B cell (primary cell): ENCODE results near the gene TMEM233. TPM values are rescaled to one million over a fixed set of nuclear protein-coding genes. Genes with fewer than 3 reads are reported as not detected.

ENCODE experiments used
- ATAC-seq: fragments of 200-7000 bp; cut with Tn5 transposase; one replicate; pipeline ENCODE4 v1.10.0; 2021; ENCODE audit warnings: low read depth, mild to moderate bottlenecking, moderate number of reproducible peaks, moderate library complexity
- CTCF ChIA-PET: fragments of 350-600 bp; sonication (Branson Sonifier 250); formaldehyde crosslinking; loops from one replicate; lab custom pipeline; 2021; ENCODE audit warnings: antibody characterized with exemption, inconsistent platforms; lab: Charles Lee
- POLR2A ChIA-PET: fragments of 350-600 bp; sonication (Branson Sonifier 250); formaldehyde crosslinking; loops from one replicate; lab custom pipeline; 2021; ENCODE audit warnings: antibody characterized with exemption; lab: Charles Lee
- DNase-seq: peaks from one replicate; pipeline ENCODE4 v3.0.0; 2013
- H2AFZ ChIP-seq: 2 replicates; pipeline ENCODE4 v1.6.1; 2012; ENCODE audit warnings: mild to moderate bottlenecking, low read depth, low read length; ENCODE audit not compliant: insufficient read depth, poor library complexity, severe bottlenecking
- H3K27ac ChIP-seq, 2 donors: 1 replicate in 1 of 2; 2 replicates in 1 of 2; pipeline ENCODE4 v1.5.1; 2012 to 2013; ENCODE audit warnings: low read length in 2 of 2, mild to moderate bottlenecking in 2 of 2, moderate library complexity in 1 of 2
- H3K27me3 ChIP-seq, 4 experiments: fragments of 200-600 bp in 1 of 4; sonication (generic) in 1 of 4; replicated peaks in 1 of 4; 1 replicate in 2 of 4; 2 replicates in 2 of 4; pipeline versions ENCODE4 v1.6.1 to v1.7.0; 2013 to 2016; ENCODE audit warnings: low read length in 3 of 4, mild to moderate bottlenecking in 2 of 4, mixed read lengths in 1 of 4, moderate library complexity in 1 of 4; ENCODE audit not compliant: insufficient read depth in 4 of 4, control insufficient read depth in 3 of 4; ENCODE audit errors: control extremely low read depth in 1 of 4
- H3K36me3 ChIP-seq, 2 experiments: replicated peaks in 1 of 2; 1 replicate in 1 of 2; 2 replicates in 1 of 2; pipeline versions ENCODE4 v1.6.1 to v1.7.1; 2013; ENCODE audit warnings: low read length in 1 of 2; ENCODE audit not compliant: insufficient read depth in 2 of 2, control insufficient read depth in 1 of 2; ENCODE audit errors: control extremely low read depth in 1 of 2, extremely low read depth in 1 of 2
- H3K4me1 ChIP-seq, 2 donors: fragments of 200-600 bp in 1 of 2; sonication (generic) in 1 of 2; 1 replicate in 1 of 2; 2 replicates in 1 of 2; pipeline versions ENCODE4 v1.5.1 to v1.6.1; 2013 to 2017; ENCODE audit warnings: low read length in 2 of 2; ENCODE audit not compliant: control insufficient read depth in 2 of 2, insufficient read depth in 2 of 2
- H3K4me2 ChIP-seq: replicated peaks from 2 replicates; pipeline ENCODE3; 2012; ENCODE audit warnings: mild to moderate bottlenecking, low read depth, low read length; ENCODE audit not compliant: poor library complexity, severe bottlenecking
- H3K4me3 ChIP-seq, 5 experiments: fragments of 200-600 bp in 1 of 5; sonication (generic) in 1 of 5; 1 replicate in 3 of 5; 2 replicates in 2 of 5; pipeline versions ENCODE4 v1.5.1 to v1.7.0; 2011 to 2016; ENCODE audit warnings: low read length in 4 of 5, mild to moderate bottlenecking in 4 of 5, low read depth in 2 of 5, control low read depth in 1 of 5, moderate library complexity in 1 of 5; ENCODE audit not compliant: insufficient read depth in 1 of 5; ENCODE audit errors: control extremely low read depth in 1 of 5, extremely low read depth in 1 of 5
- H3K79me2 ChIP-seq: fragments of 200-600 bp; sonication (generic); one replicate; pipeline ENCODE4 v1.6.0; 2016; ENCODE audit warnings: low read length; ENCODE audit not compliant: control insufficient read depth, insufficient read depth
- H3K9ac ChIP-seq: fragments of 200-600 bp; sonication (generic); 2 replicates; pipeline ENCODE4 v1.6.1; 2017; ENCODE audit warnings: mild to moderate bottlenecking, low read length, moderate library complexity
- H3K9me3 ChIP-seq, 3 donors: one replicate each; pipeline versions ENCODE4 v1.6.1 to v1.7.1; 2013; ENCODE audit warnings: low read length in 2 of 3; ENCODE audit not compliant: control insufficient read depth in 2 of 3, insufficient read depth in 1 of 3; ENCODE audit errors: control extremely low read depth in 1 of 3
- H4K20me1 ChIP-seq: 2 replicates; pipeline ENCODE4 v1.6.0; 2012; ENCODE audit warnings: mild to moderate bottlenecking, low read length; ENCODE audit not compliant: insufficient read depth, control insufficient read depth, poor library complexity, severe bottlenecking
- H3K27ac Mint-ChIP-seq: one replicate; pipeline ENCODE4 v1.8.0; 2021; ENCODE audit warnings: mixed read lengths
- H3K27me3 Mint-ChIP-seq: one replicate; pipeline ENCODE4 v1.8.0; 2021; ENCODE audit warnings: mixed read lengths
- H3K4me1 Mint-ChIP-seq: one replicate; pipeline ENCODE4 v1.8.0; 2021; ENCODE audit warnings: mixed read lengths
- H3K4me3 Mint-ChIP-seq: one replicate; pipeline ENCODE4 v1.8.0; 2021; ENCODE audit warnings: mixed read lengths
- H3K9me3 Mint-ChIP-seq: one replicate; pipeline ENCODE4 v1.8.0; 2022; ENCODE audit warnings: mixed read lengths; ENCODE audit not compliant: insufficient read depth
- CTCF ChIP-seq: fragments of 200-600 bp; IDR thresholded peaks from one replicate; pipeline ENCODE4 v1.8.0; 2022; ENCODE audit warnings: antibody characterized with exemption, mild to moderate bottlenecking
- EZH2 ChIP-seq: IDR thresholded peaks from 2 replicates; pipeline ENCODE4 v1.6.1; 2012; ENCODE audit warnings: borderline replicate concordance, low read depth, mild to moderate bottlenecking, moderate library complexity, low read length; ENCODE audit not compliant: insufficient read depth, poor library complexity, severe bottlenecking
- WGBS: methylation state at CpG from one replicate; pipeline ENCODE4 v1.1.5; 2013; ENCODE audit warnings: missing lambda C conversion rate; ENCODE audit not compliant: insufficient coverage; 5-methylcytosine and 5-hydroxymethylcytosine counted together
- intact Hi-C: fragments of 100-400 bp; cut with micrococcal nuclease; formaldehyde crosslinking; loops from one replicate; pipeline ENCODE4 v1.10.0; 2022
- polyA plus RNA-seq: library from polyadenylated mRNA; depleted of rRNA; stranded (reverse); fragments of >200 nt; gene quantifications from 2 replicates; pipeline ENCODE4 v1.2.3, GENCODE V29; 2012
- total RNA-seq, 2 donors: library from RNA; stranded (reverse); fragments of 120-200 nt in 1 of 2; gene quantifications; 1 replicate in 1 of 2; 2 replicates in 1 of 2; pipeline versions ENCODE4 v1.2.3 to v1.2.4, GENCODE V29; 2013 to 2022

TMEM233 gene
- total and polyA plus RNA-seq, 2 donors (not counting 1 experiment from before 2014, with no cell fraction given): not detected

DNA sequence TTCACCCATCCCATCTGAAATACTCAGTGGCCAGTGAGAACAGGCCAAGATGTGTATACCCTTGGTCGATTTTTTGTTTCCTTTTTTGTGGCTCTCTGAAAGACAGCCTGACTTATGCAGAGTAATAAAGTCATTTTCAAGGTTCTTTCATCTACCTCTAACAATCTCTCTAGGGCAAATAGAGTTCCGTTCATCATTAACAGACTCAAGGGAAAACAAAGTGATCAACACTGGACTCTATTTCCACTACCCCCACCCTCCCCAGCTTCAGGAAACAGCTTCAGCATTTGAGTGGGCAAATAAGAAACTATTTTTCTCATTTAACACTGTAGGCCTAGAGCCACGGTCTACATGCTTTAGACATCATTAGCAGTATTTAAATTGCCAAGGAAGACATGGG is 90.2 kb downstream of the TMEM233 start:
- Mint-ChIP-seq H3K4me1 (peaks cover 44% of the 10 kb centered on the region), H3K4me3 (no peak overlapping the region), H3K27me3 (no peaks in the 10 kb centered on the region), H3K27ac (no peak overlapping the region), H3K9me3 (no peaks in the 10 kb centered on the region)
- no peak for ATAC-seq
- H3K27me3 ChIP-seq: no peaks in the 10 kb centered on the region
- POLR2A ChIA-PET: no interaction called here
- DNase-seq: no peak
- H3K27ac ChIP-seq: no peak overlapping the region
- H3K36me3 ChIP-seq: peaks cover 0 to 29% of the 10 kb centered on the region in 2 experiments
- CTCF ChIA-PET: interaction anchor here (0.6 to 4.9 kb wide), 2 partner anchors 16 to 1353 kb away, joined by 4 to 22 read pairs; partner anchors contain the start of gene PRKAB1
- WGBS: 69% methylated on average over 2 of the region's 3 CpGs
- H2AFZ ChIP-seq: no peak overlapping the region
- no peak for TF ChIP-seq EZH2
- no peak for TF ChIP-seq CTCF
- peaks cover 0 to 7% (median 0%) of the 10 kb centered on the region in 3 donors for H3K9me3 ChIP-seq
- H3K4me3 ChIP-seq: no peak overlapping the region
- no peak overlapping the region for H3K4me2 ChIP-seq
- H4K20me1 ChIP-seq: no peaks in the 10 kb centered on the region
- no peaks in the 10 kb centered on the region for H3K79me2 ChIP-seq
- H3K4me1 ChIP-seq: peaks cover 19 to 29% of the 10 kb centered on the region in 2 donors
- no peak overlapping the region for H3K9ac ChIP-seq
- intact Hi-C loops: no loop called here

DNA sequence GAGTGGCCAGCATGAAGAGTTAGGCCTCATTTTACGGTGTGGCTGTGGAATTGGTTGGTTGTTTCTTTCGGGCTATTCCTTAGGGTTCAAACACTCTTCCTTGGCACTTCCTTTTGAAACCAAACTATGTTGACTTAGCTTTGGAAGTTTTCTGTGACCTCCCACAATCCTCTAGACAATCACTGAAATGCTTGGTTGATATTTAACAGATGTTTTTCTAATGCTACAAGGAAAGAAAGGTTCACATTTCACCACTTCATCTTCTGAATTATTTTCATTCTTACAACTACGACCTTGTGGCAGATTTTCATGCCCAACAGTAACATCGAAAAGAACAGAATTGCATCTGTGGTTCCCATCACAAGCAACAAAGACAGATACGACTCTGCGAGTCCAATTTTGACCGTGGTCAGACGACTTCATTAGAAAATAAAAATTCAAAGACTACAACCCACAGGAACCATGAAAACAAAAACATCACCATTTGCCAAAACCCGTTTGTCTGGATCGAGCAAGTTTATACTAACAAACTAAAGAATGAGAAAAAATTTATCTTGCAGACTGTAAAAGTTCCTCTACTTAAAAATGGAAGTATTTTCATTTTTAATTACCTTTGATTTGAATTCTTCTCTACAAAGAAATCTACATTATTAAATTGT is 91.3 kb downstream of the TMEM233 start:
- Histone ChIP-seq H3K9ac (no peak overlapping the region), H3K79me2 (no peaks in the 10 kb centered on the region), H3K4me2 (no peak overlapping the region), H3K27ac (no peak overlapping the region), H3K36me3 (peaks cover 0 to 18% of the 10 kb centered on the region in 2 experiments), H2AFZ (no peak overlapping the region), H4K20me1 (no peaks in the 10 kb centered on the region), H3K27me3 (no peaks in the 10 kb centered on the region), H3K4me1 (peaks cover 19 to 29% of the 10 kb centered on the region in 2 donors), H3K9me3 (peaks cover 0 to 7% (median 0%) of the 10 kb centered on the region in 3 donors), H3K4me3 (no peak overlapping the region)
- peaks cover 43% of the 10 kb centered on the region for H3K4me1 Mint-ChIP-seq
- no peaks in the 10 kb centered on the region for H3K9me3 Mint-ChIP-seq
- H3K4me3 Mint-ChIP-seq: no peak overlapping the region
- H3K27ac Mint-ChIP-seq: no peak overlapping the region
- DNase-seq (no peak), ATAC-seq (no peak)
- WGBS: 96% methylated on average over 8 of the region's 10 CpGs
- no peaks in the 10 kb centered on the region for H3K27me3 Mint-ChIP-seq
- ChIA-PET CTCF (no interaction called here), POLR2A (no interaction called here)
- TF ChIP-seq CTCF (no peak), EZH2 (no peak)
- intact Hi-C loops: no loop called here
